HG03097 (cell line): ENCODE measurements around the gene ITPR3.

Experiments
- ATAC-seq: cut with Tn5 transposase; IDR thresholded peaks from one replicate; pipeline ENCODE4 v1.9.1; 2021; ENCODE audit not compliant: unreplicated experiment, low FRiP score

Gene ITPR3

DNA sequence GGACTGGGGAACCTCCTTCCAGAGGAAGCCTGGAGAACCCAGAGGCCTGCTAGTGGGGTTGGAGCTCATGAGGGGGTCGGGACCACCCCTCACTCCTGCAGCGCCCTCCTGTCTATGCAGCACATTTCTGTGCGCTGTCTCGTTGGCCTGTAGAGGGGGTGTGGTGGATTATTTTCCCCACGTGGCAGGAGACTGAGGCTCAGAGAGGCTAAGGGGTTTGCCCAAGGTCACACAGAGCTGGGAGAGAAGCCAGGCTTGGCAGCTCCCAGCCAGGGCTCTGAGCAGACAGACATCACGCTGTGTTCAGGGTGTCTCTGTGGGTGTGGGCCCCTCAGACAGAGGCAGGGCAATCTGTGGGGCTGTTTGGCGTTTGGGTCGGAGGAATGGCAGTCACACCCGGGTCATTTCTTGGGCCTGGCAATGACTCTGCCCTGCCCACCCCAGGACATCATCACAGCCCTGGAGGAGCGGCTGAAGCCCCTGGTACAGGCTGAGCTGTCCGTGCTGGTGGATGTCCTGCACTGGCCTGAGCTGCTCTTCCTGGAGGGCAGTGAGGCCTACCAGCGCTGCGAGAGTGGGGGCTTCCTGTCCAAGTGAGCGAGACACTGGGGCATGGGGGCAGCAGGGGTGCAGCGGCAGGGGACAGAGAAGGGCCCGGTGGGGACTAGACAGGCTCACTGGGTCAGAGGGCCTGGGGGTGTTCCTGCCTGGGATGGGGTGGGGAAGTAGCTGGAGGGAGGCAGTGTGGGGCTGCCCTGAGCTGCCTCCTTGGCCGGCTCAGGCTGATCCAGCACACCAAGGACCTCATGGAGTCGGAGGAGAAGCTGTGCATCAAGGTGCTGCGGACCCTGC, 62.7 kb downstream of the ITPR3 start:
- no peak for ATAC-seq

DNA sequence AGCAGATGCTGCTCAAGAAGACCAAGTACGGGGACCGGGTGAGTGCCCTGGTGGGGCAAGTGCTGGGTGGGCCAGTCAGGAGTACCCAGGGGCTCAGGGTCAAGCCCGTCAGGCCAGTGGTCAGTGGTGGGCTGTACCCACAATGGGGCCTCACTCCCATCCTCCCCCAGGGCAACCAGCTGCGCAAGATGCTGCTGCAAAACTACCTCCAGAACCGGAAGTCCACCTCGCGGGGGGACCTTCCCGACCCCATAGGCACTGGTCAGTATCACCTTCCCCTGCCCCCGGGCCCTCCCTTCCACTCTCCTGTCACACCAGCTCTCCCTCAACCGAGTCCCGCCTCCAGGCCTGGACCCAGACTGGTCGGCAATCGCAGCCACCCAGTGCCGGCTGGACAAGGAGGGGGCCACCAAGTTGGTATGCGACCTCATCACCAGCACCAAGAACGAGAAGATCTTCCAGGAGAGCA, 63.3 kb downstream of the ITPR3 start:
- ATAC-seq = no peak

DNA sequence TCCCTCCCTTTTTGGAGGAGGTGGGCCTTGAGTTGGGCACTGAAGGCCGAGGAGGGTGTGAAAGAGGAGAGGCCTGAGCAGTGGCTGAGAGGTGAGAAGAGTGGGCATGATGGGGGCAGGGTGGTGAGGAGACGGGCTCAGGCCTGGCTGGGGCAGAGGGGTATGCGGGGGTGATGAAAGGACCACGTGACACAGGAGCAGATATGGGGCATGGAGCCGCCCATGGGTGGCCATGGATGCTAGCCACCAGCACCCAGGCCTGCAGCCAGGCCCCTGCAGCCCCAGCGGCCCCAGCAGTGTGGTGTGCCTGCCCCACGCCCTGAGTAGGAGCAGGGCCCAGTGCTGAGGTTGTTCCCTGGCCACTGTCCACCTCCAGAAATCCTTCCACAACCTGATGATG, 63.9 kb downstream of the ITPR3 start:
- ATAC-seq = no peak

DNA sequence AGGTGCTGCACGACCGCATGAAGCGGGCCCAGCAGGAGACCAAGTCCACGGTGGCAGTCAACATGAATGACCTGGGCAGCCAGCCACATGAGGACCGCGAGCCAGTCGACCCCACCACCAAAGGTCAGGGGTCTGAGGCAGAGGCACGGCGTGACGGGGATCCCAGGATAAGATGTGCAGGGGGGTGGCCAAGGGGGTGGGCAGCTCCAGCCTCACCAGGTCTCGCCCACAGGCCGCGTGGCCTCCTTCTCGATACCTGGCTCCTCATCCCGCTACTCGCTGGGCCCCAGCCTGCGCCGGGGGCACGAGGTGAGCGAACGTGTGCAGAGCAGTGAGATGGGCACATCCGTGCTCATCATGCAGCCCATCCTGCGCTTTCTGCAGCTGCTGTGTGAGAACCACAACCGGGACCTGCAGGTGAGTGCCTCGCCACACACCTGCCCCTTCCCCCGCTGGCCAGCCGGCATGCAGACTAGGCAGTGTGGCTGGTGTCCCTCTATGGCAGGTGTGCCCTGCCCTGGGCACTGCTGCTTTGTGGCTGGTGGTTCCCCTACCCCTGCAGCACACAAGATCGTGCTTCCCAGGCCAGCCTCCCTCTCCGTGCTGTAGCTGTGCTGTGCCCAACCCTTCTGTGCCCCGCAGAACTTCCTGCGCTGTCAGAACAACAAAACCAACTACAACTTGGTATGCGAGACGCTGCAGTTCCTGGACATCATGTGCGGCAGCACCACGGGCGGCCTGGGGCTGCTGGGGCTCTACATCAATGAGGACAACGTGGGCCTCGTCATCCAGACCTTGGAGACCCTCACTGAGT, 64.5 kb downstream of the ITPR3 start:
- no peak for ATAC-seq

DNA sequence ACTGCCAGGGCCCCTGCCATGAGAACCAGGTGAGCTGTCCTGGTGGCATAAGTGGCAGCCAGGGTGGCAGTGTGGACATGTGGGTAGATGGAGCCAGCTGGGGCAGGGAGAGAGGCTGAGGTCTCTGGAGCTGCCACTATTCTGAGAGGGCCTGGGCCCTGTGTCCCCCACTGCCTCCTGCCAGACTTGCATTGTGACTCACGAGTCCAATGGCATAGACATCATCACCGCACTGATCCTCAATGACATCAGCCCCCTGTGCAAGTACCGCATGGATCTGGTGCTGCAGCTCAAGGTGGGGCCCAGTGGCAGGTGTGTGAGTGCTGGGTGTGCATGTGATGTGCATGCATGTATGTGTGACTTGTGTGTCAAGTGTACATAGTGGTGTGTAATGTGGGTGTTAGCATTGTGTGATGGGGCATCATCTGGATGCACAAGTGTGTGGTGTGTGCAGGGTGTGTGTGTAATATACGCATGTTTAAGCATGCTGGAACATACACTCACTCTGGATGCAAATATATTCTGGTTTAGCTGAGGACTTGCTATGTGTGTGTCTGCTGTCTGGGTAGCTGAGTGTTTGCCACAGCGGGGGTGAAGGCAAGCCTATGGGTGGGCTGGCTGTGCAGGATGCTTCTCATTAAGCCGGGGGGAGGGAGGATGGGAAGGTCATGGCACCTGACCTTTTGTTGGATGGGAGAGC, 65.3 kb downstream of the ITPR3 start:
- ATAC-seq = no peak

DNA sequence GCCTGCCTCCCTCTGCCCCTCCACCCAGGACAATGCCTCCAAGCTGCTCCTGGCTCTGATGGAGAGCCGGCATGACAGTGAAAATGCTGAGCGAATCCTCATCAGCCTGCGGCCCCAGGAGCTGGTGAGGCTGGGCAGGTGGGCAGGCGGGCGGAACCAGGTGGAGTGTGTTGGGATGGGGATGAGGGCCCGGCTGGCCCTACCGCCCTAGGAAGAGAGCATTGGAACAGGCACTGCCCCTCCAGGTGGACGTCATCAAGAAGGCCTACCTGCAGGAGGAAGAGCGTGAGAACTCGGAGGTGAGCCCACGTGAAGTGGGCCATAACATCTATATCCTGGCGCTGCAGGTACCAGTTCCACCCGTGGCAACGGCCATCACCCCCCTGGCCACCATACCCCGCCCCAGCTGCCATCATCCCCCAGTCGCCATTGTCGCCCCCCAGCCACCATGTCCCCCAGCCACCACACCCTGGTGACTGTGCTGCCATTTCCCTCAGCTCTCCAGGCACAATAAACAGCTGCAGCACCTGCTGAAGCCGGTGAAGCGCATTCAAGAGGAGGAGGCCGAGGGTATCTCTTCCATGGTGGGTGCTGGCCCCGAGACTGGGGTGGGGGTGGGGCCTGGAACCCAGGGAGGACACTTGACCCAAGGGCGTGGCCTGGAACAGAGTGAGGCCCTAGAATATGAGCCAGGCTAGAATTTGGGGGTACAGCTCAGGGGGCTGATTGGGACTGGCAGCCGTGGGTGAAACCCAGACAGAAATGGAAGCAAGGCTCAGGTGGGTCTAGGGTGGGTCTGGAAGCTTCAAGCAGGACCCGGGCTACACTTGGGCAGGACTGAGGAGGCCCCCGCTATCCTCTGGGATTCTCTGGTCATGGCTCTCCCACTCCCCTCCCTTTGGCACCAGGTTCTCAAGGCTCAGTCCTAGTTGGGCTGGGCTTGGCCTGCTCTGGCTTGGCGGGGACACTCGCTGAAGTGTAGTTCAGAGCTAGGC, 66.2 kb downstream of the ITPR3 start:
- ATAC-seq = no peak

DNA sequence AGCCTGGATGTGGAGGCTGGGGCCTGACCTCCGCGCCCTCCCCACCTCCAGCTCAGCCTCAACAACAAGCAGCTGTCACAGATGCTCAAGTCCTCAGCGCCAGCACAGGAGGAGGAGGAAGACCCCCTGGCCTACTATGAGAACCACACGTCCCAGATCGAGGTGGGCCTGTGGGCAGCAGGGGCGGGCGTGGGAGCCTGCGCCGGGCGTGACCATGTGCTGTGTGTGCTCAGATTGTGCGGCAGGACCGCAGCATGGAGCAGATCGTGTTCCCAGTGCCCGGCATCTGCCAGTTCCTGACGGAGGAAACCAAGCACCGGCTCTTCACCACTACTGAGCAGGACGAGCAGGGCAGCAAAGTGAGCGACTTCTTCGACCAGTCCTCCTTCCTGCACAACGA, 66.9 kb downstream of the ITPR3 start:
- no peak for ATAC-seq

DNA sequence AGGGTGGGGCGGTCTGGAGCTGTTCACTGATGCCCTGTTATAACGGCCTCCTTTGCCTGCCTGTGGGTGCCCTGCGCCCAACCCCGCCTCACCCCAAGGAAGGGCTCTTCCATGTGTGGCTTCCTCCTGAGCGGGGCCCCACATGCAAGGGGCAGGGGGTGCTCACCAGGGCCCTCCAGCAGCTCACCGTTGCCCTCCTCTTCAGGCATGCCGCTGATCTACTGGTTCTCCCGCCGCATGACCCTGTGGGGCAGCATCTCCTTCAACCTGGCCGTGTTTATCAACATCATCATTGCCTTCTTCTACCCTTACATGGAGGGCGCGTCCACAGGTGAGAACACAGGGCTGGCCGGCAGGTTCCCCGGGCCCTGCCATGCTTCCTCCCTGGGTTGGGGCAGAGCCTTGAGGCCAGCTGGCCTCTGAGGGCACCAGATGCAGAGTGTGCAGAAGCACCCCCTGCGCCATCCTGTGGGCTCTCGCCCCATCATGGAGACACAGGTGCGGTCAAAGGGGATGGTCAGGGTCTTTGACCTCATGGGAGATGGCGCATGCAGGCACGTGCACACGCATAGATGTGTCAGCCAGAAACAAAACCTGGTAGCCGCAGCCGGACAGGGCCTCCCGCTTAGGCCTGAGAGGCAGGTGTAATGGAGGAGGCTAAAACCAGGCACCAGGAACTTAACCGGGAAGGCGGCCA, 67.5 kb downstream of the ITPR3 start:
- no peak for ATAC-seq

DNA sequence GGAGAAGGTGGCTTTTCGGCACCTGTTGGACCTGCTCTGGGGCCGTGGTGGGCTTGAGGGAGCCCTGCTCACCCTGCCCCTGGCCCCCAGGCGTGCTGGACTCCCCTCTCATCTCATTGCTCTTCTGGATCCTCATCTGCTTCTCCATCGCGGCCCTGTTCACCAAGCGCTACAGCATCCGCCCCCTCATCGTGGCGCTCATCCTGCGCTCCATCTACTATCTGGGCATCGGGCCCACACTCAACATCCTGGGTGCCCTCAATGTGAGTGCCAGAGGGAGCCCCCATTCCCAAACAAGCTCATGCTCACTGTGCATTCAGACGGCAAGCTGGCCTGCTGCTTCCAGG, 68.0 kb downstream of the ITPR3 start:
- no peak for ATAC-seq

DNA sequence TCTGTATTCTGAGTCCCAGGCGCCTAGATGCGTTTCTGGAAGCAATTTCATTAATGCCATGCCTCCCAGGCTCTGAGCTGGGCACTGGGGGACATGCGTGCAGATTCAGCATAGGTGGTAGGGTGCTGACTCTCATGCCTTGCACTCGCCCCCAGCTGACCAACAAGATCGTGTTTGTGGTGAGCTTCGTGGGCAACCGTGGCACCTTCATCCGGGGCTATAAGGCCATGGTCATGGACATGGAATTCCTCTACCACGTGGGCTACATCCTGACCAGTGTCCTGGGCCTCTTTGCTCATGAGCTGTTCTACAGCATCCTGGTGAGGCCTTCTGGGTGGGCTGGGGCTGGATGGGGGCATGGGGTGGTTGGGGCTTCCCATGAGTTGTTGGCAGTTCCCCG, 68.8 kb downstream of the ITPR3 start:
- ATAC-seq = no peak

DNA sequence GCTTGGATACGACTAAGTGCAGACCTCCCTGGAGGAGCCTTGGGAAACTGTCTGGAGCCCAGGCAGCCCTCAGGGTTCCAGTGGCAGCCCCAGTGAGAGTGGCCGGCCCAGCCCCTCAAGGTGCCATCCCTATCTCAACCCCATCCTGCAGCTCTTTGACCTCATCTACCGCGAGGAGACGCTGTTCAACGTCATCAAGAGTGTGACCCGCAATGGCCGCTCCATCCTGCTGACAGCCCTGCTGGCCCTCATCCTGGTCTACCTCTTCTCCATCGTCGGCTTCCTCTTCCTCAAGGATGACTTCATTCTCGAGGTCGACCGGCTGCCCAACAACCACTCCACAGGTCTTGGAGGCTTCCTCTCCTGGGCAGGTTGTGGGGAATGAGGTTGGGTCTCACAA, 69.6 kb downstream of the ITPR3 start:
- no peak for ATAC-seq

DNA sequence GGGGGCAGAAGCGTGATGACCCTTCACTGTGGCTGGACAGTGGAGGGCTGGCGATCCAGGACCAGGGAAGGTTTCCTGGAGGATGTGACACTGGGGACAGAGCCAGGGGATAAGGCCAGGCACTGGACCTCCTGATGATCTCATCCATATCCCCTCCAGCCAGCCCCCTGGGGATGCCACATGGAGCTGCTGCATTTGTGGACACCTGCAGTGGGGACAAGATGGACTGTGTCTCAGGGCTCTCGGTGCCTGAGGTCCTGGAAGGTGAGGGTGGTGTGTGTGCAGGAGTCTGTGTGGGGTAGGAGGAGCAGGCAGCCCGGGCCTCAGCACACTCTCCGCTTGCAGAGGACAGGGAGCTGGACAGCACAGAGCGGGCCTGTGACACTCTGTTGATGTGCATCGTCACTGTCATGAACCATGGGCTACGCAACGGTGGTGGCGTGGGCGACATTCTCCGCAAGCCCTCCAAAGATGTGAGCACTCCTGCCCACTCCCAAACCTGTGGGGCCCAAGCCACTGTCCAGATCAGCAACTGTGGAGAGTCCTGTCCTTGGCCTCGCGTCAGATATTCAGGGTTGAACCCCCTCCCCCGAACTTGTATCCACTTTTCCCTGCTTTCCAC, 70.4 kb downstream of the ITPR3 start:
- ATAC-seq = no peak

DNA sequence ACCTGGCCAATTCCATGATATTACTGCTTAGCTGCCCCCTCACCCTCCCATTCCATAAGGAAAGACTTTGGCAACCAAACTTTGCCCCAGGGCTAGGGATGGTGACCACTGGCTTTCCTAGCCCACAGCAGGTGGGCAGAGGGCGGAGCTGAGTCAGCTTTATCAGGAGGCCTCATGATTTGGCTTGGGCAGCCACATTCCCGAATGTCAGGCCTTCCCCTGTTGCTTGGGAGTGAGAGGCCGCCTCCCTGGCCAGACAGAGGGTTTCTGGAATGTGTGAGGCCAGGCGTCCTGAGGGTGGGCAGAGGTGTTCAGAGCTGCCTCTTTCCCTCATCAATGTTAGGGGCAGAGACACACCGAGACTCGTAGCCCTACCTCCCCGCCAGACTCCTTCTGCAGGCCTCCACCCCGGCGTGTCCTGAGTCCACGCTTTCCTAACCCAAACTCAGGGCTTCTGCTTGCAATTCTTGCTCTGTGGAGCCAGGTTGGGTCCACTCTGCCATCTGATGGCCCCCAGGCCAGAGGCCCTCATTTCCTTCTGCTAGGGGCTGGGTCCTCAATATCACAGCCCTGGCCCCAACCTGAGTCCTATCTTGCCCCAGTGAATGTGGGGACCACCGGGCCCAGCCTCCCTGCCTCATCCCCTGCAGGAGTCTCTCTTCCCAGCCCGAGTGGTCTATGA, 71.1 kb downstream of the ITPR3 start:
- ATAC-seq = no peak

DNA sequence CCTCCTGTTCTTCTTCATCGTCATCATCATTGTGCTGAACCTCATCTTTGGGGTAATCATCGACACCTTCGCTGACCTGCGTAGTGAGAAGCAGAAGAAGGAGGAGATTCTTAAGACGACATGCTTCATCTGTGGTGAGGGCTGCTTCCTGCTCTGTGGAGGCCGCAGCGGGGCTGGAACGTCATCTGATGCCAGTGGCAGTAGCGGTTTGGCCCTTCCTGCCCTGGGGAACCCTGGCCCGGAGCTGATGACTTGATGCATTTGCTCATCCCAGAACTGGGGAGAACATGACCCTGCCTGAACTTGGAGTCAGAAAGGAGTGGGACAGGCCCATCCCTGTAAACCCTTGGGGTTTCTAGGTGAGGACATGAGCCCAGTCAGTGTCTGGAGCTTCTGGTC, 71.6 kb downstream of the ITPR3 start:
- ATAC-seq = no peak

DNA sequence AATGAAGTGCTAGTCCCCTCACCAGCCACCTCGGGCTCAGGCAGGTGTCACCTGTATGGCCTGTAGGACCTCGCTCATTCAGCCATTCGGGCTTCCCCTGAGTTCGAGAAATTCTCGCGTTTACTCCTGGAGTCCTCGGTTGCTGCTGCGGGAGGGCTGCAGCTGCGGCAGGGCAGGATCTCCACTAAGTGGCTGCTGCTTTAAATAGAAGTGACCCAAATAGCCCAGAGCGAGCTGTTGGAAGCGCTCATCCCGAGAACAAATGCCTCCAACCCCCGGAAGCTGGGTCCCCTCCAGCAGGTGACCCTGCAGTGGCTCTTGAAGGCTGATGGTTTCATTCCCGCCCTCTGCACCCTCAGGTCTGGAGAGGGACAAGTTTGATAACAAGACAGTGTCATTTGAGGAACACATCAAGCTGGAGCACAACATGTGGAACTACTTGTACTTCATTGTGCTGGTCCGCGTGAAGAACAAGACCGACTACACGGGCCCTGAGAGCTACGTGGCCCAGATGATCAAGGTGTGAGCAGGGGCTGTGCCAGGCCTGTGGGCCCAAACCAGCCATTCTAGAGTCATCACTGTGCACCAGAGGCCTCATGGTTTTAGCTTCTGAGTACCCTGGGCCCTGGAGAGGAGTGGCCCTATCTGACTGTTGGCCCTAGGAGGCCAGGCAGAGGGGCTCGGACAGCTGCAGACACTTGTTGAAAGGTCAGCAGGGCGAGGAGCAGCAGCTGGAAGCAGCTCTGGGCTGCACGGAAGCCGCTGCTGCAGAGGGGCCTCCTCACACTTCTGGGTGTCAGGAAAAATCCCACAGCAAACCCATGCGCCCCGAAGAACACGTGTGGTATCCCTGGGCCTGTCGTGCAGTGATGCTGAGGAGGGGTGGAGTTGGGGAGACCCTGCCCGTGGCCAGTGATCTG, 72.3 kb downstream of the ITPR3 start:
- ATAC-seq = no peak

DNA sequence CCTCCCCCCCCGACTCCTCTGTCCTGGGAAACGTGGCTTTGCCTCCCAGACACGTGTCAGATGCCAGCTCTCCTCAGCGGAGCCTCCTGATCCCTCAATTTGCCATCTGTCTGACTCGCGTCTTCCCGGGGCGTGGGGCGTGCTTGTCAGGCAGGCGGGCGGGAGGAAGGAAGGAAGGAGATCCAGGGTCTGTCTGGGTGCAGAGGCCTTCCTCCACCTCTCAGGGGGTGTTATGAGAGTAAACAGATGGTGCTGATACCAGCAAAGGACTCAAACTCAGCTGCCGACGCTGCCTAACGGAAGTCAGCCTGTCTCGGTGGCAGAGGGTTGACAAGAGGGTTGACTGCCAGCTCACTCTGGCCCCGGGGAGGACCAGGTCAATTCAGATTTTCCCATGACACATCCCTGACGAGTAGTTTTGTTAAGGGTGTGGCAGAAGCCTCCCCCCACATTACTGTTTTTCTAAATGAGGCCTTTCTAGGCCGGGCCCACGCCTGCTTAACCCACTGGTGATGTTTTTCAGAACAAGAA, 73.3 kb downstream of the ITPR3 start:
- ATAC-seq = no peak

DNA sequence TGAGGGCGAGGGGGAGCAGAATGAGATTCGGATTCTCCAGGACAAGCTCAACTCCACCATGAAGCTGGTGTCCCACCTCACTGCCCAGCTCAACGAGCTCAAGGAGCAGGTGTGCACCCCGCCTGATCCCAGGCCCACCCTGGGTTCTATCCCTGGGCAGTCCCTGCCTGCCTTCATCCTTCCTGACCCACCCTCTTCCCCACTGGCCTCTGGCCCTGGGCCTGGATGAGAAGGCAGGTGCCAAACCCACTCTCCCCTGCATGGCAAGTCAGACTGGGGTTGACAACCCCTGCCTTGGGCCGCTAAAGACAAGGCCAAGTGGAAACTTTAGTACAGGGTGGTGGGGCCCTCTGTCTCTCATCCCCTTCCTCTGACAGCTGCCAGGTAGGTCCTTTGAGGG, 73.9 kb downstream of the ITPR3 start:
- no peak for ATAC-seq
